Prostate gland (tissue), 2 donors: ENCODE data around the gene RNF41.

Experiments
- POLR2A ChIP-seq: fragments of 450-650 bp; IDR thresholded peaks from one replicate; pipeline ENCODE4 v1.6.1; 2016; ENCODE audit warnings: antibody characterized with exemption, mild to moderate bottlenecking
- POLR2AphosphoS5 ChIP-seq: sonication (generic); formaldehyde crosslinking; IDR thresholded peaks from one replicate; pipeline ENCODE4 v1.6.1; 2017; ENCODE audit warnings: antibody characterized with exemption
- TF ChIP-seq, protein P1 (sequence below), 4 experiments: fragments of 200-600 bp in 2 of 4; fragments of 450-650 bp in 2 of 4; sonication (generic) in 2 of 4; IDR thresholded peaks; 1 replicate in 3 of 4; 2 replicates in 1 of 4; pipeline ENCODE4 v1.5.1; 2016 to 2019; ENCODE audit warnings: antibody characterized with exemption in 4 of 4, mild to moderate bottlenecking in 2 of 4, moderate library complexity in 2 of 4

DNA sequence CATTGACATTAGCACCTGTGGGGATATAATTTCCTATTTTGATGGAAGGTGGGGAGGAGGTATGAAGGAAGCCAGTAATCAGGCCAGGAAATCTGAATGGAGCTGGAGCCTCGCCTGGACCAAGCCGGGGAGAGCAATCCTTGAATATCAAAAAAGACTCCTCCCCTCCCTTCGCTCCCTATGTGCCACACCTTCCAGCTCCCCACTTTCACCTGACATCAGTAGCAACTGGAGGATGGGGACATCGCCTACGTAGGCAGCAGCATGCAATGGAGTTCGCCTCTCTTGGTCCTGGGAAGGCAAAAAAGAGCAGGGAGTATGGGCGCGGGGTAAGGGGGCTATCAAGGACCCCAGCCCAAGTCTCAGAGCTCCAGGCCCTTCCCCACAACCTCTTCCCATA lies 35.3 kb upstream of the RNF41 start:
- TF ChIP-seq, protein P1, sequence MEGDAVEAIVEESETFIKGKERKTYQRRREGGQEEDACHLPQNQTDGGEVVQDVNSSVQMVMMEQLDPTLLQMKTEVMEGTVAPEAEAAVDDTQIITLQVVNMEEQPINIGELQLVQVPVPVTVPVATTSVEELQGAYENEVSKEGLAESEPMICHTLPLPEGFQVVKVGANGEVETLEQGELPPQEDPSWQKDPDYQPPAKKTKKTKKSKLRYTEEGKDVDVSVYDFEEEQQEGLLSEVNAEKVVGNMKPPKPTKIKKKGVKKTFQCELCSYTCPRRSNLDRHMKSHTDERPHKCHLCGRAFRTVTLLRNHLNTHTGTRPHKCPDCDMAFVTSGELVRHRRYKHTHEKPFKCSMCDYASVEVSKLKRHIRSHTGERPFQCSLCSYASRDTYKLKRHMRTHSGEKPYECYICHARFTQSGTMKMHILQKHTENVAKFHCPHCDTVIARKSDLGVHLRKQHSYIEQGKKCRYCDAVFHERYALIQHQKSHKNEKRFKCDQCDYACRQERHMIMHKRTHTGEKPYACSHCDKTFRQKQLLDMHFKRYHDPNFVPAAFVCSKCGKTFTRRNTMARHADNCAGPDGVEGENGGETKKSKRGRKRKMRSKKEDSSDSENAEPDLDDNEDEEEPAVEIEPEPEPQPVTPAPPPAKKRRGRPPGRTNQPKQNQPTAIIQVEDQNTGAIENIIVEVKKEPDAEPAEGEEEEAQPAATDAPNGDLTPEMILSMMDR (IDR thresholded peaks at IDR 0.05) = no peak
- TF ChIP-seq POLR2A (no peak), POLR2AphosphoS5 (no peak)
